Thymus (tissue), 11 donors: ENCODE data around the gene VIT. TPM values are rescaled to one million over a fixed set of nuclear protein-coding genes. Genes with fewer than 3 reads are reported as not detected.

ENCODE experiments used
- DNase-seq, 9 donors: peaks; one replicate each; pipeline ENCODE4 v3.0.0-alpha.2; 2013; ENCODE audit warnings: low spot score in 9 of 9, low read depth in 6 of 9, missing footprints in 1 of 9
- H3K27ac ChIP-seq, 2 donors: one replicate each; pipeline ENCODE4 v1.5.1; 2013; ENCODE audit warnings: control low read depth in 1 of 2, low read depth in 1 of 2, low read length in 1 of 2, mild to moderate bottlenecking in 1 of 2, moderate library complexity in 1 of 2
- H3K27me3 ChIP-seq, 2 donors: one replicate each; pipeline ENCODE4 v1.5.1; 2013; ENCODE audit warnings: low read length in 1 of 2; ENCODE audit not compliant: control insufficient read depth in 2 of 2, insufficient read depth in 1 of 2
- H3K36me3 ChIP-seq, 2 donors: one replicate each; pipeline ENCODE4 v1.5.1; 2013; ENCODE audit warnings: low read length in 1 of 2, mild to moderate bottlenecking in 1 of 2, moderate library complexity in 1 of 2; ENCODE audit not compliant: control insufficient read depth in 2 of 2, insufficient read depth in 2 of 2
- H3K4me1 ChIP-seq, 2 donors: one replicate each; pipeline ENCODE4 v1.5.1; 2013; ENCODE audit warnings: low read length in 2 of 2; ENCODE audit not compliant: control insufficient read depth in 2 of 2, insufficient read depth in 2 of 2
- H3K4me3 ChIP-seq, 2 donors: one replicate each; pipeline ENCODE4 v1.5.1; 2013; ENCODE audit warnings: low read length in 2 of 2, control low read depth in 1 of 2, mild to moderate bottlenecking in 1 of 2
- H3K9me3 ChIP-seq, 2 donors: one replicate each; pipeline ENCODE4 v1.5.1; 2013; ENCODE audit warnings: low read length in 1 of 2, mild to moderate bottlenecking in 1 of 2; ENCODE audit not compliant: control insufficient read depth in 2 of 2, insufficient read depth in 1 of 2
- WGBS: extraction: QIAGEN DNeasy Blood & Tissue Kit; methylation state at CpG from one replicate; pipeline ENCODE4 v1.1.7; 2013; 5-methylcytosine and 5-hydroxymethylcytosine counted together
- polyA plus RNA-seq: library from polyadenylated mRNA; stranded (reverse); fragments of 200-250 nt; gene quantifications from one replicate; pipeline ENCODE4 v1.2.3, GENCODE V29; 2013
- total RNA-seq: library from RNA; stranded (reverse); fragments of 120-200 nt; gene quantifications from one replicate; pipeline ENCODE4 v1.2.4, GENCODE V29; 2013
- donor health status: healthy.

The VIT gene
- total and polyA plus RNA-seq, 2 donors: 0.19 to 2.2 TPM

DNA sequence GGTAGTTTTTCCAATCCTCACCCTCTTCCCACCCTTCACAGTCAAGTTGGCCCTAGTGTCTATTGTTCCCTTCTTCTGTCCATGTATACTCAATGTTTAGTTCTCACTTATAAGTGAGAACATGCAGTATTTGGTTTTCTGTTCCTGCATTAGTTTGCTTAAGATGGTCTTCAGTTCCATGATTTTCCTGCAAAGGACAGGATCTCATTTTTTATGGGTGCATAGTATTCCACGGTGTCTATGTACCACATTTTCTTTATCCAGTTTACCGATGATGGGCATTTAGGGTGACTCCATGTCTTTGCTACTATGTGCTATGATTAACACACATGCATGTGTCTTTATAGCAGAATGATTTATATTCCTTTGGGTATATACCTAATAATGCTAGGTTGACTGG lies 165.4 kb downstream of the VIT start:
- no peak overlapping the region for H3K27ac ChIP-seq
- WGBS: 98% methylated on average over 2 of the region's 2 CpGs
- no peaks in the 10 kb centered on the region for H3K9me3 ChIP-seq
- no peaks in the 10 kb centered on the region for H3K27me3 ChIP-seq
- H3K4me1 ChIP-seq: no peaks in the 10 kb centered on the region
- no peak overlapping the region for H3K4me3 ChIP-seq
- H3K36me3 ChIP-seq: peaks cover 11 to 14% of the 10 kb centered on the region in 2 donors
- DNase-seq: no peak

Other genes with a start within 250 kb of the VIT start
- gene FEZ2, start 98.5 kb upstream of the VIT start, total RNA-seq: 39.9 TPM
- 28.2 TPM for gene FEZ2, start 98.5 kb upstream of the VIT start, polyA plus RNA-seq